Measurements from ENCODE around the gene SERPINA1. TPM values are rescaled to one million over a fixed set of nuclear protein-coding genes. Genes with fewer than 3 reads are reported as not detected.

The SERPINA1 gene
- total RNA-seq, 1 donor from 2014 or later = not detected

DNA sequence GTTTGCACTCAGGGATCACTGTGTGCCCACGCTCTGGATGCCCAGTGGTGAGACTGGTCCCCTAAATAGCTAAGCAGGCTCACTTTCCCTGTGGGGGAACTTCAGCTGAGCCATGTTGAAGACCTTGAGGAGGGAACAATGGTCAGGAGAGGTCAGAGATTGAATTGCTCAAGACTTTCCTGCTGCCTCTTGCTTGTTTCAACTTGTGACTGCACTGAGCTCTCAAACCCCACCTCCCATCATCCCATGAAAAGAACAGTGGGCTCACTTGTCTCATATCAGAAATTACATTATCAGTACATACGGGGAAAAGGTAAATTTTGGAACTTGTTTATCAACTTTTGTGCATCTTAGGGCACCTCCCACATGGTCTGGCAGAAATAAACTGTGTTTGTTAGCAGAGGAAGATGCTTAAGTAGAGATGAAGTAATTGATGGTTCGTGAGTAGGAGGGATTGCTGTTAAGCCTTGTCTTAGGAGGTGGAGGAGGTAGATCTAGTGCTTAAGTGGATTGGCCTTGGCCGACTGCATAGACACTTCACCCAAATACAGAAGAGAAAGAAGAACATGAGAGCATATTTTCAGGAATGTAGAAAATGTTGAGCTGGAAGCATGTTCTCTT is 15.0 kb upstream of the SERPINA1 start:
- Mint-ChIP-seq H3K9me3 (peaks cover 2% of the 10 kb centered on the region), H3K36me3 (ENCODE audit: low read depth) (no peaks in the 10 kb centered on the region), H3K27me3 (ENCODE audit: low read depth) (no peaks in the 10 kb centered on the region), H3K4me1 (peaks cover 5% of the 10 kb centered on the region), H3K4me3 (no peak overlapping the region), H3K27ac (ENCODE audit: unreplicated experiment) (no peak overlapping the region)
- DNase-seq (ENCODE audit: low read depth, low spot score) = no peak
- no peak for TF ChIP-seq CTCF (conservative IDR thresholded peaks at IDR 0.05)

GRCh38 chr14:94401083-94401482 is 12.7 kb upstream of the SERPINA1 start:
- no peak overlapping the region for H3K4me3 Mint-ChIP-seq
- no peak for TF ChIP-seq CTCF (conservative IDR thresholded peaks at IDR 0.05)
- peak overlapping the region; percentile 3 for H3K27ac Mint-ChIP-seq (ENCODE audit: unreplicated experiment)
- H3K4me1 Mint-ChIP-seq = peaks cover 28% of the 10 kb centered on the region
- peaks cover 5% of the 10 kb centered on the region for H3K9me3 Mint-ChIP-seq
- peaks cover 11% of the 10 kb centered on the region for H3K27me3 Mint-ChIP-seq (ENCODE audit: low read depth)
- H3K36me3 Mint-ChIP-seq (ENCODE audit: low read depth) = no peaks in the 10 kb centered on the region
- DNase-seq (ENCODE audit: low read depth, low spot score) = no peak

- Mint-ChIP-seq H3K27me3 (ENCODE audit: low read depth) (peaks cover 17% of the 10 kb centered on the region), H3K9me3 (peaks cover 5% of the 10 kb centered on the region), H3K27ac (ENCODE audit: unreplicated experiment) (no peak overlapping the region), H3K4me3 (no peak overlapping the region), H3K4me1 (peaks cover 34% of the 10 kb centered on the region), H3K36me3 (ENCODE audit: low read depth) (no peaks in the 10 kb centered on the region)
- no peak for TF ChIP-seq CTCF (conservative IDR thresholded peaks at IDR 0.05)
- no peak for DNase-seq (ENCODE audit: low read depth, low spot score)
These were observed 12.0 kb upstream of the SERPINA1 start for GRCh38 chr14:94400422-94400841.

GRCh38 chr14:94398536-94398935 is 10.1 kb upstream of the SERPINA1 start:
- H3K4me1 Mint-ChIP-seq = peaks cover 39% of the 10 kb centered on the region
- DNase-seq (ENCODE audit: low read depth, low spot score) = no peak
- H3K36me3 Mint-ChIP-seq (ENCODE audit: low read depth) = no peaks in the 10 kb centered on the region
- no peak overlapping the region for H3K27ac Mint-ChIP-seq (ENCODE audit: unreplicated experiment)
- TF ChIP-seq CTCF (conservative IDR thresholded peaks at IDR 0.05) = no peak
- peaks cover 17% of the 10 kb centered on the region for H3K27me3 Mint-ChIP-seq (ENCODE audit: low read depth)
- no peak overlapping the region for H3K4me3 Mint-ChIP-seq
- peaks cover 5% of the 10 kb centered on the region for H3K9me3 Mint-ChIP-seq

DNA sequence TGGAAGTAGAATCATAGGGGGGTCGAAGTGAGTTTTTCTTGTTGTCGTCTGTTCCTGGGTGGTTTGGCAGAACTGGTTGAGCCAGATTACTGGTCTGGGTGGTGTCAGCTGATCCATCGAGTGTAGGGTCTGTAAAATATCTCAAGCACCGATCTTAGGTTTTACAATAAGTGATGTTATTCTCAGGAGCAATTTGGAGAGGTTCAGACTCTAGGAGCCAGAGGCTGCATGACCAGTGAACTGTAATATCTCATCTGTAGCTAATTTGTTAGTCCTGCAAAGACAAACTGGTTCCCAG is 9.7 kb upstream of the SERPINA1 start:
- no peak for TF ChIP-seq CTCF (conservative IDR thresholded peaks at IDR 0.05)
- Mint-ChIP-seq H3K4me1 (peaks cover 39% of the 10 kb centered on the region), H3K4me3 (no peak overlapping the region), H3K27ac (ENCODE audit: unreplicated experiment) (no peak overlapping the region), H3K36me3 (ENCODE audit: low read depth) (no peaks in the 10 kb centered on the region), H3K27me3 (ENCODE audit: low read depth) (peaks cover 17% of the 10 kb centered on the region), H3K9me3 (peaks cover 5% of the 10 kb centered on the region)
- DNase-seq (ENCODE audit: low read depth, low spot score) = no peak
